Stimulated activated CD4-positive, alpha-beta T cell treated with anti-CD3 and anti-CD28 coated beads, Interleukin-15, amount 100 ng/mL, for 48 hours (primary cell): ENCODE measurements around the gene TMEM51.

Experiments
- DNase-seq, 2 donors: peaks; one replicate each; pipeline ENCODE4 v3.0.0-alpha.2; 2020; ENCODE audit warnings: low read depth in 2 of 2

TMEM51 gene

DNA sequence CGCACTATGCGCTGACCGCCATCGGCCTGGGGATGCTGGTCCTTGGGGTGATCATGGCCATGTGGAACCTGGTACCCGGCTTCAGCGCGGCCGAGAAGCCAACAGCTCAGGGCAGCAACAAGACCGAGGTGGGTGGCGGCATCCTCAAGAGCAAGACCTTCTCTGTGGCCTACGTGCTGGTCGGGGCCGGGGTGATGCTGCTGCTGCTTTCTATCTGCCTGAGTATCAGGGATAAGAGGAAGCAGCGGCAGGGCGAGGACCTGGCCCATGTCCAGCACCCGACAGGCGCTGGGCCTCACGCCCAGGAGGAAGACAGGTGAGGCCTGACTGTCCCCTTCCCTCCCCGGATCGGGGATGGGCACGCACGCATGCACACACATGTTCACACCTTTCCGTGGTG lies 61.6 kb downstream of the TMEM51 start:
- no peak for DNase-seq

DNA sequence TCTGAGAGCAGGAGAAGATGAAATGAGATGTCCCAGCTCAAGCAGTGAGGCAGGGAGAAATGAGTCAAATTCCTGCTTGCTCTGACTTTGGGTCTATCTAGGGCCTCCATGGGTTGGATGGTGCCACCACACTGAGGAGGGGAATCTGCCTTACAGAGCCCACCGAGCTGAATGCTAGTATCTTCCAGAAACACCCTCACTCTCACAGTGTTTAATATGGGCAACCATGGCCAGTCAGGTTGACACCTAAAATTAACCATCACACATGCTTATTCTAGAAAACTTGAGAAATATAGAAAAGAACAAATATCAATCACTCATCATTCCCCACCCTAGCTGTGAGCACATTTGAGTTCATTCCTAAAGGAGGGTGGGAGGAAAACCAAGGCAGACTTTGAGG lies 64.1 kb downstream of the TMEM51 start:
- DNase-seq, result no peak

GRCh38 chr1:15218287-15219279 lies 65.0 kb downstream of the TMEM51 start:
- DNase-seq, result no peak

- no peak for DNase-seq
Measured at GRCh38 chr1:15219280-15220023, 65.9 kb downstream of the TMEM51 start.

GRCh38 chr1:15220024-15220392 lies 66.5 kb downstream of the TMEM51 start:
- no peak for DNase-seq

DNA sequence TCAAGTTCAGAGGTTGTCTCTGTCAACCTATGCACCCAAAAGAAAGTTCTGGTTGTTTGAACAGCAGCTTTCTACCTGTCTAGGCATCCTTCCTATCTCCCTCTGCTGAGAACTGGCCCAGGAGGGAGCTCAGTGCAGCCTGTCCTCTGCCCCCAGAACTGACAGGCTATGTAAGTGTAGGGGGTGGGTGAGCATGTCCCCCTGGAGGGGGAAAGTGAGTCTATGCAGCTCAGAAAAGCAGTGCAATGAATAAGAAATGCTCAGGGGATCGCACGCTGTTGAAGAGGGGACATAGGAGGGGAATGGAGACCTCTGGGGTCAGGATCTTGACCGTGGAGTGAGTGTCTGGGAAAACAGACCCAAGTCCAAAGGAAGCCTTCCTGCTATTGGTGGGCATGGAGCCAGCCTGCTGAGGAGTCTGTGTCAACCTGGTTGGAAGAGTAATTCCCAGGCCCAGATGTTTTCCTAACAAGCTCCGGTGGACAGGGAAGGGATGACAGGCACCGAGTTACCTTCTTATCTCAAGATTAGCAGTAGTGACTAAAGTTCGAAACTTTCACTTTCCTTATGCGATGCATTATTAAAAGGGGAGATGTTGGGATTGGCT lies 67.4 kb downstream of the TMEM51 start:
- DNase-seq, result no peak

- no peak for DNase-seq
Measured at GRCh38 chr1:15222653-15223303, 69.2 kb downstream of the TMEM51 start.

DNA sequence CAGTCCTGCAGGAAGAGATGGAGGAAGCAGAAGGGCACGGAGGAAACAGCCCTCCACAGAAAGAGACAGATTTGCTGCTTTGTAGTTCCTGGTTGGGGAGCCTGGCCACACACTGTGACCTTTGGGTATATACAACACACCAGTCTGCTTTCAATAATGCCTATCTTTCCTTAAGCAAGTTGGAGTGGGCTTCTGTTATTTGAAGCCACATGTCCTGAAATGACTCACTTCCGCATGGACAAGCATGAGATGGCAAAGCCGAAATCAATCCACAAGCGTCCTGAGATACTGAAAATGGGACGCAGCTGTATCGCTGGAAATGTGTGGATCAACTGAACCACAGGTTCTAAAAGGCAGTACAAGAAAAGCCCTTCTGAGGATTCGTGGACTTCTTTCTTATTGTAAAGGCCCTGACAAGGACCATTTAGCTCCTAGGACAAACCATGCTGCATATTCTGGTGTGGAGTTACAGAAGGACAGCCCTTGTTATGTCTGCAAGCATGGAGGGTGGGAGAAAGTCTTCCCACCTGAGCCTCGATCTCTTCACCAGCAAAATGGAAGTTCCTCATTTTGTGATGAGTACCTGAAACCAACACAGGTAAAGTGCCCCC lies 70.8 kb downstream of the TMEM51 start:
- no peak for DNase-seq

DNA sequence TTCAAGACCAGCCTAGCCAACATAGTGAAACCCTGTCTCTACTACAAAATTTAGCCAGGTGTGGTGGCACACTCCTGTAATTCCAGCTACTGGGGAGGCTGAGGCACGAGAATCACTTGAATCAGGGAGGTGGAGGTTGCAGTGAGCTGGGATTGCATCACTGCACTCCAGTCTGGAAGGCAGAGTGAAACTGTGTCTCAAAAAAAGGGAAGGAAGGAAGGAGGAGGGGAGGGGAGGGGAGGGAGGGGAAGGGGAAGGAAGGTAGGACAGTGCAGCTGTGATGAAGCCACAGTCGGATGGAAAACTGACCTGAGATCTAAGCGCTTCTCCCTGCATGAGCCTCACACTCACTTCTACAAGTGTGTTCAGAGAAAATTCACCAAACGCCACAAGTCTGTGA lies 71.4 kb downstream of the TMEM51 start:
- no peak for DNase-seq

- no peak for DNase-seq
Measured at GRCh38 chr1:15225461-15225860, 71.9 kb downstream of the TMEM51 start.

GRCh38 chr1:15226388-15227255 lies 73.1 kb downstream of the TMEM51 start:
- DNase-seq, result no peak

GRCh38 chr1:15229707-15230131 lies 76.2 kb downstream of the TMEM51 start:
- DNase-seq, result no peak

GRCh38 chr1:15231714-15232201 lies 78.2 kb downstream of the TMEM51 start:
- no peak for DNase-seq

- DNase-seq, result no peak
Measured at GRCh38 chr1:15233689-15234088, 80.1 kb downstream of the TMEM51 start.

DNA sequence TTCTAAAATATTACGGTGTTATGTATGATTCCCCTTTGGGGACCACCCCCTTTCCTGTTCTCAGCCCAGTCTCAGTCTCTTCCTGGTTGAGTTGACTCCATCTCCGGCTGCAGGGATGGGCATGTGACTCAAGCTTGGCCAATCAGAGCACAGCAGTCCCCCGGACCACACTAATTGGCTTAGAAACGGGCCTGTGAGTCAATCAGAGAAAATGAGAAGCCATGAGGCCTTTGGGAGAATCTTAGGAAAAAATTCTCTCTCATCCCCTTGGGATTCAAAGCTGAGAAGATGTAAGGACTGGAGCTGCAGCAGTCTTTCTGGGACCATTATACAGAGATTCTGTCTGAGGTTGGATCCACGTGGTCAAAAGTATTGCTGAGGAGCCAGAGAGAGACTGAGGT lies 82.8 kb downstream of the TMEM51 start:
- DNase-seq, result no peak

DNA sequence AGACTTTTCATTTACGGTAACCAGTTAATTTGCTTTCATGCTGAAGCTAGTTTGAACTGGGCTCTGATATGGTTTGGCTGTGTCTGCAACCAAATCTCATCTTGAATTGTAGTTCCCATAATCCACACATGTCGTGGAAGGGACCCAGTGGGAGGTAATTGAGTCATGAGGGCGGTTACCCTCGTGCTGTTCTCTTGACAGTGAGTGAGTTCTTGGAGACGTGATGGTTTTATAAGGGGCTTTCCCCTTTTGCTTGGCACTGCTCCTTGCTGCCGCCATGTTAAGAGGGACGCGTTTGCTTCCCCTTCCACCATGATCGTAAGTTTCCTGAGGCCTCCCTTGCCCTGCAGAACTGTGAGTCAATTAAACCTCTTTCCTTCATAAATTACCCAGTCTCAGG lies 83.2 kb downstream of the TMEM51 start:
- DNase-seq, result no peak

- DNase-seq, result no peak
Measured at GRCh38 chr1:15238789-15239188, 85.2 kb downstream of the TMEM51 start.

DNA sequence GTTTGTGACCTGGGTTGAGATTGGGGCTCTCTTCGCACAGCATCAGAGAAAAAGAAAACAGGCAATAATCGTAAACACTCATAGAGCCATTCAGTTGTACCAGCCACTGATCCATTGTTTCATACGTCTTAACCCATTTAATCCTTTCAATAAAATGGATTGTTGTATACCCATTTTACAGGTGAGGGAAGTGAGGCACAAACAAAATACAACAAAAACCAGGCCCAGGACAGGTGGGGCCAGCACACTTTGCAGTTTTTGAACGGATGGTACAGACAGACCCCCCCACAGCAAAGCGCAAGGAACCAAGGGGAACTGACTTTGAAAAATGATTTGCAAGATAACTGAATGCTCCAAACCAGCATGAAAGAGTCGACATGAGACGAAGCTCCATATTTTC lies 89.2 kb downstream of the TMEM51 start:
- DNase-seq, result no peak

DNA sequence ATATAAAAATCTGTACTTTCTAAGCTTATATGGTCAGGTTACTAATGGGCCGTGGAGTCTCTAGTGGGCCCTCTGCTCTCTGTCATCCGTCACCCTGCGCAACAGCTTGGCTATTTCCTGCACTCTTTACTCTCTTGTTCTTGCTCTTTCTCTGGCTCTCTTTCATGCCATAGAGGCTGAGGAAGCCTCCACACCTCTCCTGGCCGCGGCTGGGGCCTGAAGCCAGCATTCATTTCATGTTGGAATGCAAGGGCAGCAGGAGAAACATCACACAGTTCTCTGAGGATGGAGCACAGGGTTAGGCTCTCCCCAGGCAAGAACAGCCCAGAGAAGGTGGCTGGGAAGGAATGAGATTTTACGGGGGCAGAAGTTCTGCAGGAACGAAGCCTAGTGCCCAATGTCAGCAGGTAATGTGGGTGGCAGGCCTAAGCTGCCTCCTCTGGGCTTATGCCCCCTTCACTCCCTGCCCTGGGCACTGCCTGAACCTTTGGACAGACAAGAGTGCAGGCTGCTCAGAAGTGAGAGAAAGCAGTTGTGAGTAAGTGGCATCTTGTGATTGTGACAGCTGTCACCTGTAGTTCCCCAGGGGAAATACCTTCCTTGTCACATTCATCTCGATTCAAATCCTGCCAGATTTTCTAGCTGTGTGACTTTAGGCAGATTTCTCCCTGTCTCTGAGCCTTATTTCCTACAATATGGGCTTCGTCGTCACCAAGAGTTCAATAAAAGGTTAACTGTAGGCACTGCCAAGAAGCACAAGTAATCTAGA lies 89.9 kb downstream of the TMEM51 start:
- no peak for DNase-seq

GRCh38 chr1:15244813-15245212 lies 91.3 kb downstream of the TMEM51 start:
- no peak for DNase-seq
